IPS-11a (cell line): Measurements from ENCODE around the gene TMEM196.

Experiments
- H3K4me3 ChIP-seq: one replicate; pipeline ENCODE4 v1.5.1; 2013; ENCODE audit warnings: low read depth, low read length, control low read depth

TMEM196 gene

DNA sequence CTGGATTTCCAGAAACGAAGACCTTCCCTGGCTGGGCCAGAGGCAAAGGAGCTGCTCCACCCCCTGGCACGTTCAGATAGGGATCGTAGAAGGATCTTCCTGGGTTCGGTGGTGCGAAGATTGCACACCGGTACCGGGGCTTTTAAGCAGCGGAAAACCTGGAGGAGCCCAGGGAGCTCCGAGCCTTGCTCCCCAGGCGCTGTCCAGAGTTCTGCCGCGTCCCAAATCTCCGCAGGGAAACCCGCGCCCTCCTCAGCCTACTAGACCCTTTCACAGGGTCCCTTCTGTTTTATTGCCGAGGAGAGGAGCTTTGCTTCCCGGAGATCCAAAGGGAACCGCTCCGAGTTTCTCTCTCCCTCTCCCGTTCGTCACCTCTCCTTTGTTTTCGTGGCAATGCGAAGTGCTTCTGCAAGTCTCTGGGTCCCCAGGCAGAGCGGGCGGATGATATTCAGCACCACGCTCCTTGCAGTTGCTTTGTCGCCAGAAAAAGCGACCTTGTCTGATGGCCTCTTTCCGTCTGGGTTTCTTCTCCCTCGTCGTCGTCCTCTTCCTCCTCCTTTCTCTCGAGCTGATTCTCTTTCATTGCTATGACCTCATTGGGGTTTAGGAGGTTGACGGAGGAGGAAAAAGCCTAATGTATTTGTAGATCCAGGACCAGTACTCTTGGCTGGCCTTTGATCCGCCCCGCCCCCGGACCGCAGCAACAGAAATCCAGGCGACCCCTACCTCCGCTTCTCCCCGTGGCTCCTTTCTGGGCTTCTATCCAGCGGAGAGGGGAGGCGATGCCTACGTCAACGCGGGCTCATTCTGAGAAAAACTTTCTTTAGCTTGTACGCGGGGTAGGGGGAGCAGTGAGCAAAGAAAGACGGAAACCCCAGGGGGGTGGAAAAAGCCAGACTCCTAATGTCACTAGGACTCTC is at the start of gene TMEM196:
Gene TMEM196 (minus strand): TSS at position 777 of the 920 bp plus-strand sequence. CDS start 921 bp downstream, outside the sequence.
- H3K4me3 ChIP-seq: peak within 1 kb of the TSS; percentile 55

DNA sequence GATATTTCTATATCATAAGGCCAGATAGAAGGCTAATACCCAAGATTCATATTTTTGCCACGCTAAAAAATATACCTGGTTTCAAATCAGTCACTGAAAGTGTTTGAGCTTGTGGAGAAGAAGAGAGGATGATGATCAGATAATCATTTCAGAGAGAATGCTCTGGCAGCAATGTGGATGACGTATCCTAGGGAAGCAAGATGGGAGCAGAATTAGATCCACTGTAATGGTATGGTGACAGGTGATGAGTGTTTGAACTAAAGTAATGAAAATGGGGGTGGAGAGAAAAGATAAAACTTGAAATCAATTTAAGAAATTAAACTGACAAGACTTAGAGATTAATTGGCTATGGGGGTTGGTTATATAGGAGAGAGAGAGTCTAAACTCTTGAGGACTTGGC is 42.7 kb upstream of the TMEM196 start:
- no peak overlapping the region for H3K4me3 ChIP-seq

DNA sequence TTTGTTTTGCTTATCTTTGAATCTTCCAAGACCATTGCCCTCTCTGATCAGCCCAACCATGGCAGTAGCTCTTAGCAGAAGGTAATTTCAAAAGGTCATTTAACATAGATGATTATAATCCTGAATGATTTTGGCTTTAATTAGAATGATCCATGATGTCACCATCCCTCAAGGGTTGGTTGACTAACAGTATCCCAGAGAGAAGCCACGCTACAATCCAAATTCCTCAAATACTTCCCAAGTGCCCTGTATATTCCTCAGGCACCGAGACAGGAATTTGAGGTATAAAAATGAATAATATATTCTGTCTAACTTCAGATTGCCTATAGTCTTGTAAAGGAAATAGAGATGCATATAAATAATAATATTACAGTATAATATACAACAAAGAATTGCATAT is 42.1 kb upstream of the TMEM196 start:
- no peak overlapping the region for H3K4me3 ChIP-seq

DNA sequence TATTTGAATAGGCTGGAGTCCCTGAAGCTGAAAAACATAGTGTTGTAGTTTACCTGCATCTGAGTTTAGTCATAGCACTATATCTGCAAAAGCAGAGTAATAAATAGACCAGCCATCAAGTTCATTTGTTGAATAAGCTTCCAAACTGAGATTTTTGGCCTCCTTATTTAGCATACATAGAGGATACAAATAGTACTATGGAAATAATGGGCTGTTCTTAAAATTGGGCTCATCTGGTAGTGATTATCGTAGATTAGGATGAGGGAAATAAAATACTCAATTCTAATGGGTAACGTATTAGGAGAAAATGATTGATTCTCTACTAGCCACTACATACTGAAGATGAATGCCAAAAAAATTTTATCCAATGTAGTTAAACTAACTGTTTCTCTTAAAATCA is 41.4 kb upstream of the TMEM196 start:
- H3K4me3 ChIP-seq: no peak overlapping the region

DNA sequence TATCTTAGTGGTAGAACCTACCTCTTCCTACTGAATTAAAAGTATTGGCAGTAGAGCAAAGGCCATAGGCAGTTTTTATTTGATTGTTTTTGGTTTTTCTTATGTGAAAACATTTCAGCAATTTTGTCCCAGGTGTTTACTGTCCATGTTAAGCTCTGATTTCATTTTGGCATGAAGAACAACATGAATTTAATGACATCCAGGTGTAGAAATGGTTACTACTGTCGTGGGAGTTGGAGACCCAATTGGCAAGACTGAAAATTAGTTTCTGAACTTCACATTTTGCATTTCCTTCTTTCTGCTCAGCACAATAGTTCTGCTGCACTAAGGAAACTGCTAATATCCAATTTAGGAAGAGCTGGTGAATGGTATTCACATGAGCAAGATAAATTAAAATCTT is 38.0 kb upstream of the TMEM196 start:
- no peak overlapping the region for H3K4me3 ChIP-seq

DNA sequence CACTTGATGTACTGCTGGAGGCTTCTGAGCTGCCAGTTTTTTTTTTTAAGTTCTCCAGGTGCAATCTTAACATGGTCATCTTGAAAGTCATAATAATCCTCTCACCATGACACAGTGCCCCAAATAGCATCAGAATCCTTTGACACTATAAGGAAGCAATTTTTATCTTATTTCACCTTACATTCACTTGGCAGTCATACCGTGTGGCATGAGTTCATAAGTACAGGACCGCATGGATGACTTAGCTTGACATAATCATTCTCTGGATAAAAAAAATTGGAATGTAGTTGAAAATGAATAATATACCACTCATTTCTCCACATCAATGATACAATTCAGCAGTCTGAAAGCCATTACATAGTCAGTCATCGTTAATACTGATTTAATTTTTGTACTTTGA is 25.6 kb upstream of the TMEM196 start:
- no peak overlapping the region for H3K4me3 ChIP-seq

DNA sequence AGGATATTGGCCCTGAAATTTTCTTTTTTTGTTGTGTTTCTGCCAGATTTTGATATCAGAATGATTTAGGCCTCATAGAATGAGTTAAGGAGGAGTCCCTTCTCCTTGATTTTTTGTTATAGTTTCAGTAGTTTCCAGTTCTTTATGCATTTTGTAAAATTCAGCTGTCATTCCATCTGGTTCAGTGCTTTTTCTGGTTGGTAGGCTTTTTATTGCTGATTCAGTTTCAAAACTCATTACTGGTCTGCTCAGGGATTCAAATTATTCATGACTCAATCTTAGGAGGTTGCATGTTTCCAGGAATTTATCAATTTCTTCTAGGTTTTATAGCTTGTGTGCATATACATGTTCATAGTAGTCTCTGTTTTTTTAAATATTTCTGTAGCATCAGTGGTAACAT is 10.1 kb upstream of the TMEM196 start:
- H3K4me3 ChIP-seq: no peak overlapping the region

DNA sequence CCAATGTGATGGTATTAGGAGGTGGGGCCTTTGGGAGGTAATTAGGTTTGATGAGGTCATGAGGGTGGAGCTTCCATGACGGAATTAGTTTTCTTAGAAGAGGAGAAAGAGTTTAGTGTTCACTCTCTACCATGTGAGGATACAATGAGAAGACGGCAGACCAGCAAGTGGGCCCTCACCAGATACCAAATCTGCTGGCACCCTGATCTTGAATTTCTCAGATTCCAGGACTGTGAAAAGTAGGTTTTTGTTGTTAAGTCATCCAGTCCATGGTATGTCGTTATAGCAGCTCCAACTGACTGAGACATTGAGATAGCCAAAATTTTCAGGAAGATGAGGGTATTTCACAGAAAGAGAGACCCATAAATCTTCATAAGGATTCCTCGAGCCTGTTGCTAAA is 3.6 kb upstream of the TMEM196 start:
- H3K4me3 ChIP-seq: no peak overlapping the region

DNA sequence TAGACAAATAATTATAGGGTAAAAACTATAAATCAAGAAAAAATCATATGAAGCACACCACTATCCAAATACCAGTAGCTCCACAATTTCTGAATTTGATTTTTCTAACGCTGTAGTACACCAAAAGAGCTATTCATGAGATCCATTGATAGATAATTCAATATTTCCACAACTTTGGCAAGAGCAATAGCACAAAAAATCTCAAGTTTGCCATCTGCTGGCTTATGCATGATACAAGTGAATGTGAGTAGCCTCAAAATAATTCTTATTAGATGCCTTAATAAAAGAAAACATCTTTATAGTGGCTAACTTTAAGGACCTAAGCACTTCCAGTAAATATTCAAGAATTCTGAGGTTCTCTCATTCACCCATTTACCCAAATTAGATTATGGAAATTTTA is 2.2 kb upstream of the TMEM196 start:
- no peak overlapping the region for H3K4me3 ChIP-seq

DNA sequence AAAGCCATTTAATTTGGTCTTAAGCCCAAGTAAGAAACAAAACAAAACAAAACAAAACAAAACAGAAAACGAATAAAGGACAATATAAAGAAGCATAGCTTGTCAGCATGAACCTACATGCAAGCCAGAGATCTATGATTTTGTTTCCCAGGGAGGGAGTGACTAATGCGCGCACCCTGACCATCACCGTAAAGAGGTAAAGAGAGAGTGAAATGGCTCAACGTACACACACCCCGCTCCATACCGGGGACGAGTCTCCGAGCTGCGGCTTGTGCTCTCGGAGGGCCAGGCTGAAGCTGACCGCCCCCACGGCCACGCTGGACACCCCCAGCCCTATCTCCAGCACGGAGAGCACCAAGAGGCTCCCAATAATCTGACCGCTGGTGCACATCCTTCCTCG is 1.1 kb downstream of the TMEM196 start:
- peak overlapping the region; percentile 55 for H3K4me3 ChIP-seq

DNA sequence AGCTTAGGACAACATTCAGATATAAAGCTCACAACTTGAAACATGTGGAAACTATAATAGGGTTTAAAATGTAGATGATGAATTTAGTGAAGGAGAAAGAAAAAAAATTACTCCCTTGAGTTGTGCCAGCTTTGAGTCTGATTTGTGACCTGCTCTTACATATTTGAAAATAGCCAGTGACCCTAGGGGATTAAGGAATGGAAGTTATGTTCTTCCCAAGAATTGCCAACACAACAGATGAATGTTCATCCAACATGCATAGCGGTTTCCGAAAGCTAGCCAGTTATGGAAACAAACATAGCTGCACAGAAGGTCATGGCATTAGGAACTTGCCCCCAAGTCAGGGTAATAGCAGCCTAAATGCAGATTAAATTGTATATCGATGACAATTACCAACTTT is 10.8 kb downstream of the TMEM196 start:
- no peak overlapping the region for H3K4me3 ChIP-seq

DNA sequence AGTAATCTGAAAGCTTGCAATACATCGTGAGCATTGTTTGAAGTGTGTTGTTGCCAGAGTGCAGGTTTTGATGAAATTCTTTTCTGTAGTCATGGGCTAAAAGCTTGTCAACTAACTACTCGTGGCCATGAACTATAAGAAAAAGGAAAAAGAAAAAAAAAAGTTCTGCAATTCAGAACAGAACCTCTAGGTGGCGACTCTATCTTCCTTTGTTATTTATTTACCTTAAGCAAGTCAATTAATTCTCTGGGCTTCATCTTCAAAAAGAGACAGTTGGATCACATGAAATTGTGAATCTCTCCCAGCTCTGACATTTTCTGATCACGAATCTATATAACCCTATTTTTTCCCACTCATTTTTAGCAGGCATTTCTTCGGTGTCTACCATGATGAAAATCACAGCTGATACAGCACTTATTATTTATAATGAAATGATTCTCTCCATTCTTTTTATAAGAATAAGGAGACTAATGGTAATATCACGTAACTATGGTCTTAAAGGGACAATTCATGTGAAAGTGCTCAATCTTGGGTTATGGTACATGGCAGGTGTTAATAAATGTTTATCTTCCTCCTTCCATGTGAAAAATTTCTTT is 18.8 kb downstream of the TMEM196 start:
- no peak overlapping the region for H3K4me3 ChIP-seq

DNA sequence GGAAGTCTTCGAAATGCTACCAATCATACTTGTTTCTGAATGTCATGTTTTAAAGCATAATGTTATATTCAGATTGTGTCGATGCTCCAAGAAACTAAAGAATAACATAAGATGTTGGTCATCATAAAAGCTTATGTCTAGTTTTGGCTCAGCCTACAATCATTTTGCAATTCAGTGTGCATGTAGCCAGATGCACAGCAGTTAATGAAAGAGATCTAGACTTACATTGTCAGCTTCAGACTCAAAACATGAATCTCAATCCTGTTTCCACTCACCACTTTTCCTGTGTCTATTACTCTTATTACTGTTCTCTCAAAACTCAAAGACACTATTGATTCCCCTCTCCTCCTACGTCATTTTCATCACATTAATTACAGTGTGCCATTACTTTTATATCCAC is 21.4 kb downstream of the TMEM196 start:
- no peak overlapping the region for H3K4me3 ChIP-seq

DNA sequence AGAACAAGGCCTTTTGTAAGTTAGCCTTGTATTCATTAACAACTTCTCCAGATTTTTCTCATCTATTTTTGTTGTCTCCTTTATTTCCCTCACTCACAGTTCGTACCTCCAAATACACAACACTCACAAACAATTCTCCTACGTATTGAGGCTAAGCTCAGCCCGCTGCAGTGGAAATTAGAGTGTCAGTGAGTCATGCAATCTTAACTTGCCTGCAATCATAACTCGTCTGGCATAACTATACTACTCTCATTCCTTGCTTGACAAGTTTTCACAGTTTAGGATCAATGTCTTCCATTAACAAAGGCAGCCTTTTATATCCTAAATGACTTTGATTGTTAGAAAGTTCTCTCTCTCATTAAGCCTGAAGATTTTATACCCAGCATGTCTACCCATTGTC is 23.8 kb downstream of the TMEM196 start:
- no peak overlapping the region for H3K4me3 ChIP-seq

DNA sequence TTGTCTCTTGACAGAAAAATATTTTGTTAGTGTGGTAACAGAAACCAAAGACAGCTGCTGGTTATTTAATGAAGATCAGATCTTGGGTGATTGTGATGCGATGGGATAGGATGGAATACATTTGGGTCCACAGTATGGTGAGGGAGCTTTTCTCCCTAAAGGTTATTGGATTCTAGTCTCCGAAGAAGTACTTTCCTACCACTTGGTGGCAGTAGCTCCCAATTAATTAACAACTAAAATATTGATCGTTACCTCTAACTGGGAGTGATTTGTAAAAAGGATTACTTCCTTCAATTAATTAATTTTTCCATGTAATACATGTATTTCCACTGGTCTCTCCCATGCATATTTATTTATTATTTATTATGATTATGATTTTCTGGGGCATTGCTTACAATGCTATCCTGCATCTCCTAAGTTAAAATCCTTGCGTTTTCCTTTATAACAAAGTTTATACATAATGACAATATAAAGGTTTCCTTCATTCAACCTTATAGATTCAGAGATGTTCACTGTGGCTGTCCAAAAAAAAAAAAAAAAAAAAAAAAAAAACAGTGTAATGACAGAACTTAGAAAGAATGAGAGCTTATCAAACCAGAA is 25.6 kb downstream of the TMEM196 start:
- H3K4me3 ChIP-seq: no peak overlapping the region

DNA sequence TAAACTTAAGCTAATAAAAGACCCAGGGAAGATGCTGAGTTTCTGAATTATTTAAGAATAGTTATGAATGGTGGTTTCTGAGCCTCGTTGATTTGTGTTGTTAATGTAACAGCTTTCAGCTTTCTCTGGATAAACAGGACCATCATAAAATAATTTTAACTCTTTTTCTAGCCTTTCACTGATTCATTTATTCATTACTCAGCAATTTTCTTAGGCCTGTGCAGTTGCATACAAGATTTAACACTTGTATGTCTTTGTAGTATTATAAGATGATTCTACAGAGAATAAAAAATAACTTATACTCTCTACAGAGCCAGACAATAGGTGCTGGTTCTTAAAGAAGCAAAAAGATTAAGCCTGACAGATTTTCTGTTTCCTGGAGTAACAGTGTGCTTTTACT is 29.3 kb downstream of the TMEM196 start:
- H3K4me3 ChIP-seq: no peak overlapping the region

DNA sequence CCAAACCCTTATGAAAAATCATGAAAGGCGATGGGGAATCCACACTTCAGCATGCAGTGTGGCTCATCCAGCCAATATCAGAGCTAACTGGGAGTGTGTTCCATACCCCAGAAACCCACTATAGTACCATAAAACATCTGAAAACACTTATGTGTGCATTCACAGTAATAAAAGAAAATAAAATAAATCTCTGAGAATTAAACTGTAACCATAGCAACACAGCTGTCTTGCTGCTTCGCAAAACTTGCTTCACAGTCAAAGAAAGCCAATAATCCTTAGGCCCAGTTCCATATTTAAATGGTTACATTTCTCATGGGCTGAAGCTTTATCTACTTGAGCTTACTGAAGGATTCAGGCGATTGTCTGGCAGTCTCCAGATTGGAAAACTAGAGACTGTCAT is 44.7 kb downstream of the TMEM196 start:
- no peak overlapping the region for H3K4me3 ChIP-seq

DNA sequence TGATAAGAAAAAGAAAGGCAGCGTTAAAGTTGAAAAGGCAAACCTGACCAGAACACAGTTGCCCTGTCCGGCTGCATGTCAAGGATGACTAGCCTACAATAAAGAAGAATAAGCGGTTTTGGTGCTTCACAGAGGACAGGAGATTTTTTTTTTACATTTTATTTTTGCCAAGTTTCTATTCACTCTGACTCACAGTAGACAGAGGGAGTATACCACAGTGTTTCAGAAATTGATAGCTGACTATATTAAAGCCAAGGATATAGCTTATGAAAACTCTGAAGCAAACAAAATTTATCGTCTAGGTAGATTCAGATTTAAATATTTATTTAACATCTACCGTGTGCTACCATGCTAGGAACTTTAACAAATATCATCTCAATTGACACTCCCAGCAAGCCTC is 47.6 kb downstream of the TMEM196 start:
- H3K4me3 ChIP-seq: no peak overlapping the region

DNA sequence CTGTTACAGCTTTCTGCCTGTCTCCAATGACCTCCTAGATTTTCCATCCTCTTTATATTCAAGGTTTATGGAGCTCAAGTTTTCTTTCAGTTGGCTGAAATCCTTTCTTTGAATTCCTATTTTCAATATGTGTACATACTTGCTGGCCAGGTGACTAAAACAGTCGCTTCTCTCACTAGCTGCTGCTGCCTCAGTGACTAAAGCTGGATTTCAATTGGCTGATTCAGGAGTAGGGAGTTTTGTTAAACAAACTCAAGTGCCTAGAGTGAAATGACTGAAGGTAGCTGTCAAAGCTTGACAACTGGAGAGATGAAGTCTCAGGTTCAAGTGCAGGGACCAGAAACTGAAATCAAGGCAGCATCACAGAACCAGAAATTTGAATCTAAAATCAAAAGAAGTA is 57.9 kb downstream of the TMEM196 start:
- no peak overlapping the region for H3K4me3 ChIP-seq

DNA sequence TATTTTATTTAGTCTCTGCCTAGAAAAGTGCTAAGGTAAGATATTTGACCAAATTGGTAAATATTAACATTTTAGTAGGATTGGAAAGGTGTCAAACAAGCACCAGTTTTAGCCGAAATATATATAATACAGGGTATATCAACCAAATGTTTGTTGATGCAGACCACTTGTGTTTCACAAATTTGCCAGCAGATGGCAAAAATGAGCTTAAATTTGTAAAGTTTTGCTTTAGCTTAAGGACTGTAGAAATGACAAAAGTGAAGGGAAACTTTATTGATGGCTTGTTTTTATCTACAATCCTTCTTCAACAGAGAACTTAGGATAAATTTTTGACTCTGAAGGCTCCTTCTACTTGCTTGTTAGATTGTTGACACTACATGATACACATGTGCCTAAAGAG is 59.7 kb downstream of the TMEM196 start:
- no peak overlapping the region for H3K4me3 ChIP-seq

DNA sequence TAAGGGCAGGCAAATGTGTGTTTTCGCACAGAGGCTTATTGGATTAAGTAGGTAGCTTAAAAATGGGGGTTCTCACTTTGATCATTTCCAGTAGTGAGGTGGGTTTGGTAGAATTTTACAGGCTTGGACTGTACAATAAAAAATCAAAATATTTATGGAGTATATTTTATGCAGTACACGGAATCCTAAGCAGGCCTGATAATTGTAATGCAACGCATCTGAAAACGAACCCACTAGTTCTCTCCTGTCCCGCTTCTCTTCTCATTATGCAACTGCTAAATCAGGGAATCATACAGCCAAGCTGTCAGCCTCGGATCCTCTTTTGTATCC is 64.2 kb downstream of the TMEM196 start:
- H3K4me3 ChIP-seq: no peak overlapping the region
